GM18867 (cell line): ENCODE data around the gene CAST.
"Not testable (repeated sequence)": the region's sequence is repeated elsewhere in the genome, so short reads cannot be mapped to it uniquely, and the experiment has no call there.

ENCODE experiments used
- ATAC-seq: cut with Tn5 transposase; IDR thresholded peaks from one replicate; pipeline ENCODE4 v1.9.1; 2021; ENCODE audit warnings: mild to moderate bottlenecking, moderate library complexity; ENCODE audit not compliant: unreplicated experiment

CAST gene, protein sequence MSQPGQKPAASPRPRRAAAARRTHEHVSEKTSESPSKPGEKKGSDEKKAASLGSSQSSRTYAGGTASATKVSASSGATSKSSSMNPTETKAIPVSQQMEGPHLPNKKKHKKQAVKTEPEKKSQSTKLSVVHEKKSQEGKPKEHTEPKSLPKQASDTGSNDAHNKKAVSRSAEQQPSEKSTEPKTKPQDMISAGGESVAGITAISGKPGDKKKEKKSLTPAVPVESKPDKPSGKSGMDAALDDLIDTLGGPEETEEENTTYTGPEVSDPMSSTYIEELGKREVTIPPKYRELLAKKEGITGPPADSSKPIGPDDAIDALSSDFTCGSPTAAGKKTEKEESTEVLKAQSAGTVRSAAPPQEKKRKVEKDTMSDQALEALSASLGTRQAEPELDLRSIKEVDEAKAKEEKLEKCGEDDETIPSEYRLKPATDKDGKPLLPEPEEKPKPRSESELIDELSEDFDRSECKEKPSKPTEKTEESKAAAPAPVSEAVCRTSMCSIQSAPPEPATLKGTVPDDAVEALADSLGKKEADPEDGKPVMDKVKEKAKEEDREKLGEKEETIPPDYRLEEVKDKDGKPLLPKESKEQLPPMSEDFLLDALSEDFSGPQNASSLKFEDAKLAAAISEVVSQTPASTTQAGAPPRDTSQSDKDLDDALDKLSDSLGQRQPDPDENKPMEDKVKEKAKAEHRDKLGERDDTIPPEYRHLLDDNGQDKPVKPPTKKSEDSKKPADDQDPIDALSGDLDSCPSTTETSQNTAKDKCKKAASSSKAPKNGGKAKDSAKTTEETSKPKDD

DNA sequence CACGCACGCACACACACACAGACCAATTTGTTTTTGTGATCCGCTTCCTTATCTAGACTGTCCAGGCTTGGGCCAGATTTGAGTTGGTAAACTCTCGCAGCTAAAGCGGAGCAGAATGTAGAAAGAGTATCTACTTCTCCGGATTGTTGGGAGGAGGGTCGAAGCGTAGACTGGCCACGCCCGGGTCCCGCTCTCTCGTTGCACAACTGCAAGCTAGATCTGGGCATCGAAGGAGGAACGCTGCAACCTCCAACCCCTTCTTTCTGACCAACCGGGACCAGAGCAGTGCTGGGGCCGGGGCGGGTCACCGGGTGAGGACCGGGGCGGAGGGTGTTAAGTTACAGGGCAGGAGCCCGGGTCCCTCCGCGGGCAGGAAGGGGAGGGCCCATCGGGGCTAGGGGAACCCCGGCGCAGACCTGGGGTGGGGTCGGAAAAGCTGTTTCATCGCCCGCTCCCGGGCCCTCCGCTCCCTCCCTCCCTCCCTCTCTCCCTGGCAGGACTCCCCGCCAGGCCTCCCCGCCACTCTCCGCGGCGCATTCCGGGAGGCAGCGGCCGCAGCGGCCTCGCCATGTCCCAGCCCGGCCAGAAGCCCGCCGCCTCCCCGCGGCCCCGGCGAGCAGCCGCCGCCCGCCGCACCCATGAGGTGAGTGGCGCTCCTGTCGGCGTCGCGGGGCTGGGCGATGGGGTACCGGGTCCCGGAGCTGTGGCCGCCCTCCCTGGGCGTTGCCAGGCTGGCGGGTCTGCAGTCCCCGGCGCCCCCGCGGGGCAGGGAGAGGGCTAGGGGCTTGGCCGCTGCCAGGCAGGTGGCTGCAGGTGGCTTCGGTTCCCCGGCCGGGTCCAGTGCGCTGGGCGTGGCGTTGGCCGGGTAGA, at the start of gene CAST:
Gene CAST, plus strand, starts transcription at position 522 of the 870 bp plus-strand sequence. Its CDS starts 47 bp downstream, at position 569.
- ATAC-seq = peak; percentile 64

DNA sequence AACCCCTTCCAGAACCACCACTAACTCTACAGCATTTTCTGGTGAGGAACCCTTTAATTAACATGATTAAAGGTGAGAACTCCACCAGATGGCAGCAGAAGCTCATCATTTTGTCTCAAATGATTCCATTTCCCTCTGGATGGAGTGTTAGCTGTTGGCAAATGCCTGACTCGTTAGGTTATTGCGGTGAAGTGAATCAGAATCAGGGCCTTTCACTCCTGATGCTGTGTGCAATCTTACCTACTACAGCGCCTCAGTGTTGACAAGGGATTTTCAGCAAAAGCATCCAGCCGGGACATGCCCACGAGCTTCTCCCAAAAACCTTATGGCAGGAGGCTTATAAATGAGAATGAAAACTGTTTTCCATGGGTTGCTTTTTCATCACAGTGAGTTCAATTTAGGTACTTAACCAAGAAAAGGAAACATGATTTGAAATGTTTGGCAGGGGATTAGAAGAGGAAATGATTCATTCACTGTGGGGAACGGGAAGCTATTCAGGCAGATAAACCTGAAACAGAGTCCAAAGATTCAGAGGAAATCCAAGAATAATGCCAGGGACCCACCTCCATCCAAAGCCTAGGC, 48.0 kb upstream of the CAST start:
- no peak for ATAC-seq

DNA sequence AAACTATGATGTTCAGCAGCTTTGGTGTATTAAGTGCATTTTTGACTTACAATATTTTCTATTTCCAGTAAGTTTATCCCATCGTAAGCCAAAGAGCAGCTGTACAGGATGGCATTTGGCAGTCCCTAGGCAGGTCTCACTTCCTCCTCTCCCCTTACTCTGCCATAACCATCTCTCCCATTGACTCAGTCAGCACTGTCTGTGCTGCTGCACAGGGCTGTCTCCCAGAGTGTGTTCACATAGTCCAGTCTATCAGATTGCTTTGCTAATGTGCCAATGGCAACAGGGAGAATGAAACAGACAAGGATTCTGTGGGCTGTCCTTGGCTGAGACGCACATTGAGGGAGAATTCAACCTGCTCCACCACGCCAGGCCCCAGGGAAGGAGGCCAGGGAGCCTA, 47.0 kb upstream of the CAST start:
- ATAC-seq = no peak

DNA sequence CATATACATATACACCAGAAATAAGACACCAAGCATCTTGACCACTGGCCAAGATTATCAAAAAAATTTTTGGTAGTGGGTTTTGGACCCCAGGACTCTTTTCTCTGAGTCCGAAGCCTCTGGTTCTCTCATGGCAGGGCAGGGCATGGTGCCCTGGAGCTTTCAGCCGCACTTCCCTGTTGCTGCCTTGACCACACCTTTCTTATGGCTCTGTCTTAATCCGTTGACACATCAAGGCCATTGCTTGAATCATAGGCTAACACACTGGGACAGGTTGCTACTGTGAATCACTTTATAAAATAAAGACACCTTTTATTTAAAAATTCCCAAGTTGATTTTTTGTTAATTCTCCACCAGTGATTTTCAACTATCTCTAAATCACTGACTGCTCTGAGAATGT, 45.4 kb upstream of the CAST start:
- ATAC-seq = no peak

DNA sequence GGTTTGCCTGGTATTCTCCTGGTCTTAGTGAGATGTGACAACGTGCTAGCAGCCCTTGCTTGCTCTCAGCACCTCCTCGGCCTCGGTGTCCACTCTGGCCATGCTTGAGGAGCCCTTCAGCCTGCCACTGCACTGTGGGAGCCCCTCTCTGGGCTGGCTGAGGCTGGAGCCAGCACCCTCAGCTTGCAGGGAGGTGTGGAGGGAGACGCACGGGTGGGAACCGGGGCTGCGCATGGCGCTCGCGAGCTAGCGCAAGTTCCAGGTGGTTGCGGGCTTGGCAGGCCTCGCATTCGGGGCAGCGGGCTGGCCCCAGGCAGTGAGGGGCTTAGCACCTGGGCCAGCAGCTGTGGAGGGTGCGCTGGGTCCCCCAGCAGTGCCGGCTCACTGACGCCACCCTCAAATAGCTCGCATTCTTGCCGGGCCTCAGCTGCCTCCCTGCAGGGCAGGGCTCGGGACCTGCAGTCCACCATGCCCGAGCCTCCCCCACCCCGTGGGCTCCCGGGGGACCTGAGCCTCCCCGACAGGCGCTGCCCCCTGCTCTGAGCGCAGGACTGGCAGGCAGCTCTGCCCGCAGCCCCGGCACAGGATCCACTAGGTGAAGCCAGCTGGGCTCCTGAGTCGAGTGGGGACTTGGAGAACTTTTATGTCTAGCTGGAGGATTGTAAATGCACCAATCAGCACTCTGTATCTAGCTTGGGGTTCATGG, 43.7 kb upstream of the CAST start:
- ATAC-seq = not testable (repeated sequence)

DNA sequence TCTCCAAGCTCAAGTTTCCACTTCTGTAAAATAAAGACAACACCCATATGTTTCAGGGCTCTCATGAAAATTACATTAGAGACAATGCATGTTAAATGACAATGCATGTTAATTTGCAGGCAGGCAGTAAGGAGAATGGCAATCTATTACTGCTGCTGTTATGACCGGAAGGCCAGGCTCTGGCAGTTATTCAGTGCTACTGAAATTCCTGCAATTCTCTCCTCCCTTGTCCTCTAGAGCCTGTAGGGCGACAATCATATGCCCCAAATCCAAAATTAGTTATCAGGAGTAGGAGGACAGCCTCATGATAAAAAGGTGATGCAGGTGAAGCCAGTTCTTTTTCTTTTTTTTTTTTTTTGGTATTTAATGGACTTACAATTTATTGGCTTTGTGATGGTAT, 42.2 kb upstream of the CAST start:
- ATAC-seq = no peak

DNA sequence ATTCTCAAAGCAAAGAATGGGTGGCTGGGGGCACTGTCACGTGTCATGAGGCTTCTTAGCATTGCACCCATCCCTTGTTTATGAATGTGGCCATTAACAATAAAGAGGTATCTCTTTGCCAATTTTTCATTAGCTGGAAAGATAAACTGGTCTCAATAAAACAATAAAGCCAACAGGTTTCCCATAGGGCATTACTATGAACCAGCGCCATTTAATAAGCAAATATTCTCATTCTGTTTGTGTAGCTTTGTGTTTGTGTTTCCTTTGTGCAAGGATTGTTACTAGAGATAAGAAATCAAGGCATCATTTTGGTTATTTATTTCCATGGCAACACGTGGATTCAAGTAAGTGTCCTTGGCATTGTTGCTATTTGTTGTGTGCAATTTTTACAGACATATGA, 37.6 kb upstream of the CAST start:
- ATAC-seq = no peak

DNA sequence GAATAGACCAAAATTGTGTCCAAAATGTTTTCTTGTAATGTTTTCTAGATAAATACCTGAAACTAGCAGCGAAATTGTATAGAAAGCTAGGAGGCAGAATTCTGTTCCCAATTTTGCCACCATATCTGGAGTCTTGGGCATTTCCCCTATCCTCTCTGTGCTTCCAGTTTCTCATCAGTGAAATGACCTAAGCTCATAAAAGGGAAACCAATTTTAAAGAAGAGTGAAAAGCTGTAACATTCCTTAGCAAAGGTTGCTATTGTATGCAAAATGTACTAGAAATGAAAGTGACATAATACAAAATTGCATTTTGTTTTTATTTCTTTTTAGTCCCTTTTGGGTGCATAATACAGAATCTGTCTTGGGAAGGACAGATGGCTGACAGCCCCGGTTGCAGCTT, 36.8 kb upstream of the CAST start:
- ATAC-seq = no peak

DNA sequence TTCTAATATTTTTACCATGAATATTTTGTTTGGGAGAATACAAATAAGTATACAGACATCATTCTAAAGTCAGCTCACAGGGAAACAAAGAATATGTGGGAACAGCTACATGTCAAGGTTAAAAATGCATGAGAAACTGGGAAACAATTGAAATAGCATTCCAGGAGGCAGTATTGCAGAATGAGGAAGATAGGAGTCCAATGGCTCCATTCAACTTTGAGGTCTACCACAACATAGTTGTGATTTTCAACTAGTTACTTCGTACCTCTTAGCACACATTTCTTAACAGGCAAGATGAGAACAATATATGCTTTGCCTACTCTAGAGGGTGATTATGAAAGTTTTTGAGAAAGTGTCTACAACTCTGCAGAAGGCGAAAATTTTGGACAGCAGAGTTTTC, 35.2 kb upstream of the CAST start:
- ATAC-seq = no peak

DNA sequence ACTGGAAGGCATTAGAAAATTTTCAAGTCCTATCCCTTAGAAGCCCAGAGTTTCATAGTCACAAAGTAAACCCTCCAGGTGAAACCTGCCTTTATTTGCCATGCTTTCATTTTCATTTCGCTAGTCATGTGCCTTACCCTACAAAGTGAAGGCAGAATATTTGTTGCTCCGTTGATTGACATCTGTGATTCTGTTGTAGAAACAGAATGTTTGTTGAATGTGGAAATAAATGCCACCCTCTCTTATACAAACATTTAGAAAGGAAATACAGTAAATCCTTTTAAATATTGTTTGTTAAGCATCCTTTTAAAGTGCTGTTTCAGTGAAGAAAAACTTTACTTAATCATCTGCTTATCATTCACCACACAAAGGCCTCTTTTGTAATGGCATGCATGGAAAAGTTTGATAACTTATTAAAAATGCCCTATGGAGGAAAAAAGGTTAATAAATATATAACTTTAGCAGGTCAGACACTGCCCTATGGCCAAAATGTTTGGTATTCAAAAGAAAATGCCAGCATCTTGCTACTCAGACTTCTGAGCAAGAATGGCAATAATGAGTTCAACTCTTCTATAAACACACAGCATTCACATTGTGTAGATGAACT, 34.3 kb upstream of the CAST start:
- peak; percentile 57 for ATAC-seq

DNA sequence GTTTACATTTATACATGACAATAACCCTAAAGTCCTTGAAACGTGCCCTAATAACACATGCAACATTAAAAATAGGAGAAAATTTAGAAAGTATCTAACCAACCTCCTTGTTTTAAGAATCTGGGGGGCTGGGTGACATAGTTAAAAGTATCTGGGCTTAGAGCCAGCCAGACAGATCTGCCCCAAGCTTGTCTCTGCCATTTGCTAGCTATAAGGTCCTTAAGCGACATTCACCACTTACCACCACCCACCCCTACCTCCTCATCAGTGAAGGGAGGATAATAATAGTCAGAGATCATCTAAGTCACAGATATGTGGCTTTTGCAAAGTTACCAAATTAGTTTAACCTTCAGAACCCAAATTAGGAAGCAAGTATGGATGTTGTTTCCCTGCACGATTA, 33.8 kb upstream of the CAST start:
- ATAC-seq = no peak

DNA sequence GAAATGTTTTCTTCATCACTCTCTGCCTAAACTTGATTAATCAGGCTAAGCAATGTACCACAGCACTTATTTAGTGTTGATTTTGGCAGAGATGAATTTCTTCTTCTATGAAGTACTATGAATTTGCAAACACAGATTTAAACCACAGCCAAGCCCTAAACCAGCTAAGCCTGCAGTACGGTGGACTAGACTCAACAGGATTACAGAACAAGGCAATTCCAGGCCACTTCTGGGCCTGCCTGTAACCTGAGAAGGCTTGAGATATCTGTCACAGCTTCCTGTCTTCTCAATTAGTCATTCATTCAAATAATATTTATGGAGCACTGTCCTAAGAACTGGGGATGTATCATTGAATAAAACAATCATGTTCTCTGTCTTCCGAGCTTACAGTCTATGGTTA, 32.4 kb upstream of the CAST start:
- no peak for ATAC-seq

DNA sequence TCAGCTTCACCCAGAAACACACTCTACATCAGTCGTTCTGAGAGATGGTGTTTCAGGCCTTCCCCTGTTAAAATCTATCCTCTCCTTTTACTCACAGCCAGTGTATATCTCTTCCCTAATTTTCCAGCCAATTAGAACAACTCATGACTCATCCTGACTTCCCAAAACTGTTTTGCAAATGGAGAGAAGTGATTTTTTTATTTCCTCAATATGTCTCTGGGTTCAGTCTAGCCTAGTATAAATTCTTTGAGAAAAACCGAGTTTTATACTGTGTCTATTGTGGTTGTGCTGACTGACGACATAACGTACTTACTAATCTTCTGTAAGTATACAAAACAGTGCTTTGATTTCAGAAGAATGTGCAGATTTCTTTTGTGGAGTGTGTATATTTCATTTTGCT, 28.4 kb upstream of the CAST start:
- no peak for ATAC-seq

DNA sequence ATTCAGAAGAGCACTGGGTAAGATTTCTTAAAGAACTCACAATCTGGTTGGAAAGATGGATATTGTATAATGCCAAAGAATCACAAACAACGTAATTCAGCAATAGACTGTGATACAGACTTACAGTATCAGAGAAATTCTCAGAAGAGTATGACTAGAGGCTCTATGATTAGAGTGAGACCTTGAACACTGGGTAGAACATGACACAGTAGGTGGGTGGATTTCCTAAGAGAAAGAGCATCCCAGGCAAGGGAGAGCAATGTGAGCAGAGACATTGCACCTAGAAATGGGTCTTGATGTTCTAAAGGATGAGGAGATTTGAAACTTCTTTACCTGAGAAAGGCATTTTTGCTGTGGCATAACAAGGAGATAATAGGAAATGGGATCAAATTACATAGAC, 27.3 kb upstream of the CAST start:
- ATAC-seq = no peak

DNA sequence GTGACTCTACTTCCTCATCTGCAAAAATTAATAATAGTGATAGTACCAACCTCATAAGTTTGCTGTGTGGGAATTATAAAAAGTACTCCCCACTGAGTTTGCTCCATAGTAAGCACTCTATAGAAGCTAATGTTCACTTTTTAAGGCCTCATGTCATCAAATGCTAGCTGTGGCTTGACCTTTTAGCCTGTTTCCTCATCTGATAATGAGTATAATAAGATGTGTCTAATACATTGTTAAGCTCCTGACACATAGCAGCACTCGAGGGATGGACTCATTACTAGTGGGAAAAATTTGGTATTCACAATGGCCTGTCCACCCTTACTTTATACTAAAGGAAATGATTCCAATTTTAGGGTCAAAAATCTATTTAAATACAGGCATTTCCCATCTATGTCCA, 26.1 kb upstream of the CAST start:
- no peak for ATAC-seq

DNA sequence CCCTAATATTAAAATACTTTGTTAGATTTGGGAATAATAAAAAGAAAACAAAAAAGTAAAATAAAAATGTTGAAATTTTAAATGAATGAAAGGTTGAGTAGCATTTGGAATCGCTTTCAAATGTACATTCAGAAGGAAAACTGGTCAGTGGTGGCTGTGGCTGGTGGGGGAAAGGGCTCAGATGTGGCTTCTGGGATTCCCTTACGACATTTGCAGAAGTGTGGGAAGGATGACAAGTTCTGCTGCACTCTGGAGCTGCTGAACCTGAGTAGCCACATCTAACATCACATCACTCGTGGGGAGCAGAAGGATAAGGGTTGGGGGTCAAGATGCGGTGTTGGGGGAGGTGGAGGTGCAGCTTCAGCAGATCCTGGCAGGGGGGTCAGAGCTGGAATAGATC, 25.6 kb upstream of the CAST start:
- no peak for ATAC-seq

DNA sequence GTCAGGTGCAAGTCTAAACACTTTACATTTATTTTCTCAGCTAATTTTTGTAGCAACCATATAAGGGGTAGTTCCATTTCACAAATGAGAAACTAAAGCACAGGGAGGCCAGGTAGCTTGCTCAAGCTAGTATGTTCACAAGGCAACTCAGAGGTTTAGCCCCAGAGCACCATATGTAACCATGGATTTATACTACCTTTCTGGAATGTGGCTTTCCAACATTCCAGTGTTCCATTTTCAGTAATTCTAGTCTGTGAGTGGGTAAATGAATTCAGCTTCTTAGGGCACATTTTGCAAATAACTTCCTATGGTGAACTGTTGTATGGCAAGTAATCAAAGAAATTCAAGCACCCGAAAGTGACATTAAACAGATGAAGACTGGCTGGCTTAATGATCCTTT, 25.0 kb upstream of the CAST start:
- ATAC-seq = no peak

DNA sequence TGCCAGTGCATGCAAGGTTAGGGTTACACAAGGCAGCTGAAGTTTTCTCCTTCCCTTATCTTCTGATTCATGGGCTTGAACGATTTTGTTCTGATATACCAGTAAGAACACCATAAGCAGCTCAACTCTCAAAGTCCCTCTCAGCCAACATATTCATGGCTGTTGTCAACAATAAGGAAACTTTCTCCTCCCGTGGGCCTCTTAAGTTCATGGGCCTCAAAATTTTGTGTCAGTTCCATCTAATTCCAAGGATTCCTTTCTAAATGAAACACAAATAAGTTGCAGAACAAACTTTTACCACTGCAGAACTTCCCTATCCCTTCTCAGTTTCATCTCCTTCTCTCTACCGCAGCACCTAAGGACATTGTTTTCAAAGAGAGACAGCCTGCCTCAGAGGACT, 23.6 kb upstream of the CAST start:
- ATAC-seq = no peak

DNA sequence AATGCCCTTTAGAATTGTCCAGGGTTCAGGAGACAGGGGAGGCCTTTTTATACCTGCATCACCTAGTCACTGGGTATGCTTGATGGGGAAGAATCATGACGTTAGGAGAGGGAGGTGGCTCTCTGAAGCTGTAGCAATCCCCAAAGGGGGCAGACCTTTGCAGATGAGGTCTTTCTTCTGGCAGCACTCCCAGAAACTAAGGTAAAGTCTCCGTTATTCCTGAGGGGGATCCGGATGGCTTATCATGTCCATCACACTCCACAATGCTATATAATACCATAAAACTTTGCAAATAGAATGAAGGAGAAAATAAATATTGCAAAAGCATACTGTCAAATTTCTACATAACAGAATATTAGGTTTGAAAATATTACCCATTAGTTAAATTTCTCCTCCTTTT, 21.5 kb upstream of the CAST start:
- ATAC-seq = no peak
